Hematopoietic multipotent progenitor cell treated with erythropoietin and hydrocortisone succinate and interleukin-3 and kit ligand, for 4 days (in vitro differentiated cells): ENCODE results near the gene SLC26A9.
"Not testable (repeated sequence)": the region's sequence is repeated elsewhere in the genome, so short reads cannot be mapped to it uniquely, and the experiment has no call there.

Source experiments
- DNase-seq: peaks from one replicate; pipeline ENCODE4 v3.0.0-alpha.2; 2015

The SLC26A9 gene

DNA sequence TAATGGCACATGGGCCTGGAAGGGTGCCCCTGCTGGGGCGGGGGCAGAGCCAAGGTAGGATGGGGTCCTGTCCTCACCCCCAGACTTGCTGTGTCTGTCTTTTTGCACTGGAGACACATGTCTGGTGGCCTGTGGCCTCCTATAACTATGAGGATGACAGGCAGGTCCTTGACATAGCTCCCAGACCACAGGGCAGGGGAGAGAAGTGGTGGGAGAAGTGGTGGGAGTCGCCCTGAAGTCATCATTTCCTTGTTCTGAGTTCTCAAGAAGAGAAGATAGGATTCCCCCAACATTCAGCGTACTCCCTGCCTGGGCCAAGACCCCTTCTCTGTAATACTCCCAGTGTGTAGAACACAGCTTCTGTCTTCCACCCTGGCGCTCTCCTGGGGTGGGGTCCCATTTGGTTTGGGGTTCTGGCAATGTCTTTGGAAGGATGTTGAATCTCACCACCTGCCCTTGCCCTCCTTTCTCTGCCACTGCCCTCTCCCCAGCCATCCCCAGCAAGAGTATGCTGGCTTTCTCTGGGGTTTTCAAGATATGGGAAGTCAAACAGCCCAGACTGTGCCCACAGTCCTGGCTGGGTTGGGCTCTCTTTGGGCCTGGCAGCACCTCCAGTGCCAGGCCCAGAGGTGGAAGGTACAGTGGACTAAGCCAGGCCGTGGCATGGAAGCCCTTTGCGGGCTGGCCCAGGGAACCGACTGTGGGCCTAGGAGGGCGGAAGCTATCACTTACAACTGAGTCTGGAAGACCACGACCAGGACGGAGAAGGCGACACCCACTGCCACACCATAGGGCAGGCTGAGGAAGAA lies 19.4 kb downstream of the SLC26A9 start:
- DNase-seq, result no peak

DNA sequence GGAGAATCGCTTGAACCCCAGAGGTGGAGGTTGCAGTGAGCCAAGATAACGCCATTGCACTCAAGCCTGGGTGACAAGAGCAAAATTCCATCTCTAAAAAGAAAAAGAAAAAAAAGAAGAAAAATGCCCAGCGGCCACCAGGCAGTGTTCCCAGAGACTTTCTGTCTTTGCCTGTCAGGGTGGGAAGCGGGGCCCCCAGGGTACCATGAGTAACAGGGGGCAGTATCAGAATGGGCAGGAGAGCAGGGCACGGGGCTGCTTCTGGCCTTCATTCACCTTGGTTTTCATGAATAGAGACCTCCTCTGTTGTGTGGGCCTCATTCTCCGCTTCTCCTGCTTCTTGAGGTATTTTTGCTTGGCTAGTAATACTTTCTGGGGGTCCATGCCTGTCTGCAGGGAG lies 20.4 kb downstream of the SLC26A9 start:
- DNase-seq, result no peak

DNA sequence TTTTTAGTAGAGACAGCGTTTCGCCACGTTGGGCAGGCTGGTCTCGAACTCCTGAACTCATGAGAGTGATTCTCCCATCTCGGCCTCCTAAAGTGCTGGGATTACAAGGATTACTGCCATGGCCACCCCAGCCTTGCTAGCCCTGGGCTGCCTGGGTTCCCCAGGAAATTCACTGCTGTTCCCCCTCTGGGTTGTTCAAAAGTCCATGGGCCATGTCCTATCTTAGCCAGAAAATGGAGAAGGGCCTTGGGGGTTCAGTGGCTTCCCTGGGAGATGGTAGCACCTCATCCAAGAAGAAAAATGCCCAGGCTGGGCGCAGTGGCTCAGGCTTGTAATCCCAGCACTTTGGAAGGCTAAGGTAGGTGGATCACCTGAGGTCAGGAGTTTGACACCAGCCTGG lies 20.9 kb downstream of the SLC26A9 start:
- no peak for DNase-seq

DNA sequence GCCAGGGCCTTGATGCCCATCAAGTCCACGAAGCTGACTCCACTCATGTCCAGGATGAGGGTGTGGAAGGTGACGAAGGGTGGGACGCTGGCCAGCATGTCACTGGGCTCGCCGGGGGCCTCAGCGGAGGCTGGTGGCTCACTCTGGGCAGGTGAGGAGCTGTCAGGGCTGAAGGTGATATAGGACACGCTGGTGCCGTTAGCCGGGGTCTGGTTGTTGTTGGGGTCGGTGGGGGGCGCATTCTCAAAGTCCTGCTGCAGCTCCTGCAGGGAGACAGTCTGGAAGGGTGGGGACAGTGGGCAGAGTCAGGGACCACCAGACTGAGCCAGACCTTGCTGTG lies 21.7 kb downstream of the SLC26A9 start:
- DNase-seq, result no peak

DNA sequence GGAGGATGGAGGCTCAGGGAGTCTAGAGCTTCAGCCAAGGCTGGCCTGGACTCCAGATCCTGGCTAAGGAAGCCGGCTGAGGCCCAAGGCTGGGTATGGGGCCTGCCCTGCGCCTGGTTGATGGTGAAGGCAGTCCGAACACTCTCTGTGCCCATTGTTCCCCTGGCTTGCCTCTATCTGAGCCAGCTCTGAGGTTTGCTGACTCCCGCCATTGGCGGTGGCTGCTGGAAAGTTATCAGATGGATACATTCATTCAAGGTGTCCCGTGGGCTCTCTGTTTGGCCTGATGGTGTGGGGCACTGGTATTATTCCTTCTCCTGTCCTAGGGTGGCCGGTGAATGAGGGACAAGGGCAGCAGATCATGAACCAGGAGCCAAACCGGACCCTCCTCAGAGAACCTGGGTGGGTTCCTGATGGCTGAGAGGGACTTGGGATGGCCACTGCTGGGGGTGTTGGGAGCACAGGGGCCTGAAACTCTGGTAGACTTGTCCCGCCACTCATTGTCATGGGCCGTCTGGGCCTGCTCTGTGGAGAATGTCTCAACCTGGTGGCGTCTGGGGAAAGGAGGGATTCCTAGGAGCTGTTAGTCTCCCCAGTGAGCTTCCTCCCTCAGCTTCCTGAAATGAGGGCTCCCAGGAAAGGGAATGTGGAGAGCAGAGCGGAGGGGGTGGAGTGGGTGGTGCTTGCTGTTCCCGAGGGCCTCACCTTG lies 22.2 kb downstream of the SLC26A9 start:
- DNase-seq, result no peak

DNA sequence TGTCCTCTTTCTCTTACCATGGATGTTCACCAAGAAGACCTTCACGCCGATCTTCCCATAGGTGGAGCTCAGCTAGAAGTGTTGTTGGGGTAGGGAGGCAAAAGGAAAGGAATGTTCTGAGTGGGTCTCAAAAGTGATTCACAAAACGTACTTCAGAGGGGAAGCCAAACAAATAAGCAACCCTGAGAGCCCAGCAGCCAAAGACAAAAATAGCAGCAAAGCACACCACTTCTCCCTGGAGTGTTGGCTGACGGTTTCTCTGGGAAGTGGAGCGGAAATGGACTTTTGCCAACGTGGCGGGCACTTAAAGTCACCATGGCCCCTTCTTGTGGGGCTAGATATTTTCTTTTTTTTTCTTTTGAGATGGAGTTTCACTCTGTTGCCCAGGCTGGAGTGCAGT lies 23.1 kb downstream of the SLC26A9 start:
- no peak for DNase-seq

DNA sequence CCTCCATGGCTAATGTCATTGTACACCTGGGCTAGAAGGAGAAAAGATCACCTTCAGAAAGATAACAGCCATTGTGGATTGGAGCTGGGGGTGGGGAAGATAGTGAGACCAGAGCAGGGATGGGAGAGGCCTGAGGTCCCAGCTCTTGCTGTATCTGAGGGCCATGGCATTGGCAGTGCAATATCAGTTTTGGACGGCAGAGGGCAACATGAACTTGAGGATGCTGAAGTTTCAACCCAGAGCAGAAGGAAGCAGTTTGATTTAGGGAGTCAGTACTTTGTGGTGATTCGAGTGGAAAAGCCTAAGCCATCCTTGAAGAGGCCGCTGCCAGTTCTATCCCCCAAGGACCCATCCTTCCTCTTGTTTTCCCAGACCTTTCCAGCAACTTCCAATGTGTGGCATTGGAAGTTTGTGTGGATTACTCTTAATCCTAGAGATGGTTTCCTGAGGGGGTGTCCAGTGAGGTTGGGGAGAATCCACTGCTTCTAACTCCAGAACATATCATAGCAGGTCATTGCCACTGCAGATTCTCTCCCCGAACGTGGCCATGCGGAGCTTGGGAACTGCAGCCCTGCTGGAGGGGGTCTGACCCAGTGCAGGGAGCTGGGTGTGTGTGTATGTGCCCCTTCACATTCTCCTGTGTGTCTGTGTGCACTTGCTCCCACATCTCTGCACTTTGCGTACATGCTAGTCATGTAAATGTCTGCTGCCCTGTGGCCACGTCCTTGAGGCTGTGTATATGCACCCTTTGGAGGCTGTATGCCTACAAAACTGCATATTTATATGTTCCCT lies 24.1 kb downstream of the SLC26A9 start:
- DNase-seq, result peak; percentile 87

DNA sequence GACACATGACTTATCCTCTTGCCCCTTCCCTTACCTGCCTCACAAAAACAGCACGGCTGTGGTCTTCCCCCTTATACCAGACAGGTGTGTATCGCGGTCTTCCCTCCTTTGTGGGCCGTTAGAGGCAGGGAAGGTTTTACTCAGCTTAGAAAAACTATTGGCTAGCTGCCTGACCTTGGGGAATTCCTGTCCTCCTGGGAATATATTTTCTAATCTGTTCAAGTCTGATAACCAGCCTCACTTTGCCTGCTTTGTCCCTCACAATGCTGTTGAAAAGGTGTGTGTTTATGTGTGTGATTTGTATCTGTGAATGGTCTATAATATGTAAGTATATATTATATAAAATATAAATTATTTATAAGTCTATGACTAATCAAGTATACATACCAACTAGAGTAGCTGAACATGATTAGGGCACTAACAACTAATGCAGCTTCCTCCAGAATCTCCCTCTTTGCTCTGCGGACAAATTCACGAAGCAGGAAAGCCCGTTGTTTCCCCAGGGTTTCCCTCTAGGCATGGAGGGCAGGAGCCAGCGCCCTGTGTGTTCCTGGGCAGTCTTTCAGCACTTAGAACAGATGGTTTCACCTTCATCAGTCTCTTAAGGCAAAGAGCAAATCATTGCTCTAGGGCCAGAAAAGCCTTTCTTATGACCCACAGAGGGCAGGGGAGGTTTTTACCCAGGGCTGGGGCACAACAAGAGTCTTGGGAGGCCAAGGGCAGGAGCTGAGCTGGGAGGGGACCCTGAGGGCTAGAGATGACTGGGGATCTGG lies 25.6 kb downstream of the SLC26A9 start:
- no peak for DNase-seq

DNA sequence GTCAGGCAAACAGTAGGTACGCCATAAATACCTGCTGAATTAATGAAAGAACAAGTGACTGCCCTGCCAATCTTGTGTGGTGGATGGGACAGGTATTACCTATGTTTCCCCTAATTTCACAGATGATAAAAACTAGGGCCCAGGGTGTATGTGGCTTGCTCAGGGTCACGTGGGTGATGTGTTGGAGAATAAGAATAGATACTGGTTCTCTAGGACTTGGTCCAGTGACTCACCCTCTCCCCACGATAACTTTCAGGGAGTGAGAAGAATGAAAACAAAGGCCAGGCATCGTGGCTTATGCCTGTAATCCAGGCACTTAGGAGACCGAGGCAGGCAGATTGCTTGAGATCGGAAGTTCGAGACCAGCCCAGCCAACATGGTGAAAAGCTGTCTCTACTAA lies 26.7 kb downstream of the SLC26A9 start:
- no peak for DNase-seq

DNA sequence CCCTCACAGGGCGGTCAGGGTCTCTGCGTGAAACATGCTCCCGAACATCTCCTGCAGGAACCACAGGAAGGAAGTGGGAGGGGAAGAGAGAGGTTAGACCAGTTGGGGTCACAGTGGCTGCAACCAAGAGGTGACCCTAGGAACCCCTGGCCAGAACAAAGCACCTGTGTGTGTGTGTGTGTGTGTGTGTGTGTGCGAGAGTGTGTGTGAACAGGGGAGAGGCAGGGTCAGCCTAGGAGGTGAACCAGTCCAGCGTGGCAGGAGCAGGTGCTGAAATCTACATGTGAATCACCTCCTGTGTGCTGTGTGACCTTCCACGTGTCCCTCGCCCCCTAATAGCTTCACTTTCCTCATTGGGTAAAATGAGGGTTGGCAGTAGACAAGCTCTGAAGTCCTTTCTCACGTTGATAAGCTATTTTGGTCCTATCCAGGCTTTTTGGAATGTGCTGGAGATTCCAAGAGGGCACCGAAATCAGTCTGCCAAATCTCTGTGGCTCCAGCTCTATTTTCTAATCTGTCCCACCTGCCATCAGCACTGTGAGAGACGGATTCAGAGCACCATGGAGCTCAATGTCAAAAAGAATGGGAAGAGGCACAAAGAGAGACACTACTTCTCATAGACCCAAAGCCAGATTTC lies 27.8 kb downstream of the SLC26A9 start:
- DNase-seq, result no peak

DNA sequence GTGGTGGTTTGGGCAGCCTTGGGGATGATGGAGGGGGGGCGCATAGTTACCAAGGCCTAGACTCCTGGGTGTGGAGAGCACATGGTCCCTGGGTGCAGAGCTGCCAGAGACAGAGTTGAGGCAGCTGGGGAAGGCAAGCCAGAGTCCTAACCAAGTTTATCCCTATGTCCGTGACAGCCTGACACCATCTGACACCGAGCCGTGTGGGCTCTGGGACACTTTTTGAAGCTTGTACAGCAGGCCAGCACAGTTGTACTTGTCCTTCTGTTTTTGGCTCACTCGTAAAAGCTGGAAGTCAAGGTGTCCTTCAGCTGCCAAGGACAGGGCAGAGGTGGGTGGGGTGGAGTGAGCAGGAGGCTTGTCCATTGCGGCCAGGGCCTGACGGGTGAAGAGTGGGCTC lies 28.5 kb downstream of the SLC26A9 start:
- no peak for DNase-seq

DNA sequence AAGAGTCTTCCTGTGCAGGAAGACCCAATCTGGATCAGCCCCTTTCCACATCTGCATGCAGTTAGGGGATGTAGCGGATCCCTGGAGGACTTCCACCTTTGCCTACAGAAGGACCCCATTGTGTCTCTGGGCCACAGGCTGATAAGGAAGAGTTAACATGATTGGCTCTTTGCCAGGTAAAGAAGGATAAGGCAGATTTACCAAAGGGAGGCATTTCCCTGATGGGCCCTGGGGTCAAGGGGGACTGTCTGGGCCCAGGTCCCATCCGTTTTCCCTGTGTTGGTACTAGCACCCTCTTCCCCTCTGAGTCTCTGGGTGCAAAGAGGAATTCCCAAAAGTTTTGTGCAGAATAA lies 29.1 kb downstream of the SLC26A9 start:
- DNase-seq, result no peak

DNA sequence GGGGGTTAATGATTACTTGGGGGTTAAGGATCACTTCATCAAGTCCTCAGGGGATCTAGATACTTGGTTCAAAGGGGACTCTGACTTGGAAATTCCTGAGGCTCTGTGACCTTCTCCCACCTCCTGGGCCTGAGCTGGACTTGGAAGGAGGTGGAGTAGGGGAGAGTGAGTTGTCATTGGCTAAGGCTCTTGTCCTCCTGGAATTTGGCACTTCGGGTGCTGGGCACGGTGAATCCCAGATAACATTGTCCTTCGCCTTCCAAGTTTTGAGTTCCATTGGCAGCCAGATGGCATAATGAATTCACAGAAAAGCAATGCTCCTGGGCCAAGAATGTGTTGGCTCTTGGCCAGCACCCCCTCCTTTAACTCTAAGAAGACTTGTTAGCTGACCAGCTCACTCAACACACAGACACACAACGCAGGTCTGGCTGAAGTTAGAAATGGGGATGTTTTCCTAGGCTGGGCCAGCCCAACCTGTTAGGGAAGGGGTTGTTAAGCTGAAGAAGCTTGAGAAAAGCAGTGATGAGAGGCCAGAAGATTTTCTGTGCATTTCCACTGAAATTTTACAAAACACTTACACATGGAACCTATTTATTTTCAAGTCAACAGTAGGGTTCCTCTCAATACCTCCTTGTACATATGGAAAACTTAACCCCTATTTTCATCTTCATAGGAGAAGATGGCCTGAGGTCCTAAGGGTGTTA lies 29.7 kb downstream of the SLC26A9 start:
- no peak for DNase-seq

DNA sequence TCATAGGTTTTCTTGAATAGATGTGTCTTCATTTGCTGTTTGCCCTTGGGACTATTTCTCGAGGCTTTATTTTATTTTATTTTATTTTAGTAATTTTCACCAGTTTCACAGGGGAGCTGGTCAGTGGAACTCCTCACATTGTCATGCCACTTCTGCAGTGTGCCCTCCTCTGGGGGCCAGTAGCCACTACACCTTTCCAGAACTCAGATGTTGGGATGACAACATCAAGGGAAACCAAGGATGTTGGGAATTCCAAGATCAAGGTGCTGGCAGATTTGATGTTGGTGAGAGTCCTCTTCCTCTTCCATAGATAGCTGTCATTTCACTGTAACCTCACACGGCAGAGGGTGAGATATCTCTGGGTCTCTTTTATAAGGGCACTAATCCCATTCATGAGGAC lies 35.5 kb downstream of the SLC26A9 start:
- DNase-seq, result peak; percentile 28

DNA sequence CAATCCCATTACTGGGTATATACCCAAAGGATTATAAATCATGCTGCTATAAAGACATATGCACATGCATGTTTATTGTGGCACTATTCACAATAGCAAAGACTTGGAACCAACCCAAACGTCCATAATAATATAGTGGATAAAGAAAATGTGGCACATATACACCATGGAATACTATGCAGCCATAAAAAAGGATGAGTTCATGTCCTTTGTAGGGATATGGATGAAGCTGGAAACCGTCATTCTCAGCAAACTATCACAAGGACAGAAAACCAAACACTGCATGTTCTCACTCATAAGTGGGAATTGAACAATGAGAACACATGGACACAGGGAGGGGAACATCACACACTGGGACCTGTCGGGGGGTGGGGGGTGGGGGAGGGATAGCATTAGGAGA lies 38.2 kb downstream of the SLC26A9 start:
- DNase-seq, result not testable (repeated sequence)

DNA sequence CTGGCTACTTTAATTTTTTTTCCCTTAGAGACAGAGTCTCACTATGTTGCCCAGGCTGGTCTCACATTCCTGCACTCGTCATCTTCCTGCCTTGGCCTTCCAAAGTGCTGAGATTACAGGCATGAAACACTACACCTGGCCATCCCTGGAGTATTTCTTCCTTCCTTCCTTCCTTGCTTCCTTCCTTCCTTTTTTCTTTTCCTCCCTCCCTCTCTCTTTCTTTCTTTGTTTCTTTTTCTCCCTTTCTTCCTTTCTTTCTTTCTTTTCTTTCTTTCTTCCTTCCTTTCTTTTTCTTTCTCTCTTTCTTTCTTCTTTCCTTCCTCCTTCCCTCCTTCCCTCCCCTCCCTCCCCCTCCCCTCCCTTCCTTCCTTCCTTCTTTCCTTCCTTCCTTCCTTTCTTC lies 46.9 kb downstream of the SLC26A9 start:
- DNase-seq, result no peak

DNA sequence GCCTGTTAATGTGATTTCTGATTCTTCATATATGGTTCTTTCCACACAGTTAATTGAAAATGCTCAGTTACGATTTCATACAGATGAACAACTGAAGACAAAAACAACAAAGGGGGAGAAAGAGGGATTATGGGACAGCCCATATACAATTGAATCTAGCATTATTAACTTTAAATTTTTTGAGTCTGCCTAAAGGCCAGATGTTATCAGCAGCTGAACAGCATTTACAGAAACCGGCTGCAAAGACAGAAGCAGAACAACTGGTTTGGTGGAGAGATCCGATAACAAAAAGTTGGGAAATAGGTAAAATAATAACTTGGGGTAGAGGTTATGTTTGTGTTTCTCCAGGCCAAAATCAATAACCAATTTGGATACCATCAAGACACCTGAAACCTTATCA lies 49.1 kb downstream of the SLC26A9 start:
- not testable (repeated sequence) for DNase-seq

DNA sequence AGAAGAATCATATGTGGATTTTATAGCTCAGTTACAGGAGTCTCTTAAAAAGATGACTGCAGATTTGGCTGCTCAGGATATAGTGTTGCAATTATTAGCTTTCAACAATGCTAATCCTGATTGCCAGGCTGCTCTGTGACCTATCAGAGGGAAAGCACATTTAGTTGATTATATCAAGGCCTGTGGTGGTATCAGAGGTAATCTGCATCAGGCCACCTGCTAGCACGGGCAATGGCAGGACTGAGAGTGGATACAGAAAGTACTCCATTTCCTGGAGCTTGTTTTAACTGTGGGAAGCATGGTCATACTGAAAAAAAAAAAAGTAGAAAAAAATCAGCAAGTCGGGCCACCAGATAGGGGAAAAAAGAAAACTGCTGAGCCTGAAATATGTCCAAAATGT lies 51.1 kb downstream of the SLC26A9 start:
- DNase-seq, result peak; percentile 37

DNA sequence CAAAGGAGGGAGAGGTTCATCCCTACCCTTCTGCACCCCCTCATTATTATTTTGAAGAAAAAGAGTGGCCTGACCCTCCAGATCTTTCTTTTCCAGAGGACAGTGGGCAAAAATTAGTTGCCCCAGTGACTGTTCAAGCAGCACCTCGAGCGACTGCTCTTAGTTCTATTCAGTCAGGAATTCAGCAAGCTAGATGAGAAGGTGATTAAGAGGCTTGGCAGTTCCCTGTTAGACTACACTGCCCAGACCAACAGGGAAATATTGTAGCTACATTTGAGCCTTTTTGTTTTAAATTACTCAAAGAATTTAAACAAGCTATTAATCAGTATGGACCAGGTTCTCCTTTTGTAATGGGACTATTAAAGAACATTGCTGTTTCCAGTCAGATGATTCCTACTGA lies 51.8 kb downstream of the SLC26A9 start:
- DNase-seq, result not testable (repeated sequence)

DNA sequence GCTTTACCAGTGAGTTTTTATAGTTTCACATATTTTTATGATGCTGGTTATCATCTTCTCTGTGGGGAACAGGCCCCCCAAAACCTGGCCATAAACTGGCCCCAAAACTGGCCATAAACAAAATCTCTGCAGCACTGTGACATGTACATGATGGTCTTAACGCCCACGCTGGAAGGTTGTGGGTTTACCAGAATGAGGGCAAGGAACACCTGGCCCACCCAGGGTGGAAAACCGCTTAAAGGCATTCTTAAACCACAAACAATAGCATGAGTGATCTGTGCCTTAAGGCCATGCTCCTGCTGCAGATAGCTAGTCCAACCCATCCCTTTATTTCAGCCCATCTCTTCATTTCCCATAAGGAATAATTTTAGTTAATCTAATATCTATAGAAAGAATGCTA lies 52.6 kb downstream of the SLC26A9 start:
- not testable (repeated sequence) for DNase-seq

DNA sequence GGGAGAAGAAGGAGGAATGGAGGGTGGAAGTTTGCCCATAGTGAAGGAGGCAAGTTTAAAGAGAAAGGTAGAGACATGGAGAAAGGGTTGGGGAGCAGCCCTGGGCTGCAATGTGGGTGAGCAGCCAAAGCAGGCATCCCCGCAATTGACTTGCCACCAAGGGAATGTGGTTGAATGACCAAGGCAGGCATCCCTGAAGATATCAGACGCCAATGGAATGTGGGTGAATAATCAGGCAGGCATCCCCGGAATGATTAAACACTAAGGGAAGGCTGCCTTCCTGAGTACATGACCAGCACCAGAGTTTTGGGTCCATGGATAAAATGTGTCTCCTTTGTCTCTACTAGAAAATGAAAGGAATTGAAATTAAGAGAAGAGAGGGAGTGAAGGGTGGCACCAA lies 53.5 kb downstream of the SLC26A9 start:
- not testable (repeated sequence) for DNase-seq

DNA sequence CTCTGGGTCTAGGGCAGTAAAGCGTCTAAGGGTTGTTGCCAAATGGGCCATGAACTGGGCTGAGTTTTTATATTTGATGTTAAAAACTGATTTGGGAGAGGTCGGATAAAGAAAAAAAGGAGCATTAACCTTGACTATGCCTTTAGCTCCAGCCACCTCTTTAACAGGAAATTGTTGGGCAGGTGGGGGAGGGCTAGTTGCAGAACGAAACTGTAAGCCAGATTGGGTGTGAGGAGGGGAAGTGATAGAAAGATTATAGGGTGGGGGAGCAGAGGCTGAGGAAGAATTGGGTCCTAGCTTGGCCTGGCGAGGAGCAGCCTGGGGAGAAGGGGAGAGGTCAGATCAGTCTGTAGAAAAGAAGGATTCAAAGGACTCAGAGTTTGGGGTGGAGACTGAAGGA lies 54.2 kb downstream of the SLC26A9 start:
- not testable (repeated sequence) for DNase-seq
